HG02885 (cell line): ENCODE measurements around the gene CCDC47.
"Not testable (repeated sequence)": the region's sequence is repeated elsewhere in the genome, so short reads cannot be mapped to it uniquely, and the experiment has no call there.

Experiments used
- ATAC-seq: cut with Tn5 transposase; IDR thresholded peaks from one replicate; pipeline ENCODE4 v1.9.1; 2021; ENCODE audit warnings: mild to moderate bottlenecking; ENCODE audit not compliant: unreplicated experiment, poor library complexity

The CCDC47 gene

DNA sequence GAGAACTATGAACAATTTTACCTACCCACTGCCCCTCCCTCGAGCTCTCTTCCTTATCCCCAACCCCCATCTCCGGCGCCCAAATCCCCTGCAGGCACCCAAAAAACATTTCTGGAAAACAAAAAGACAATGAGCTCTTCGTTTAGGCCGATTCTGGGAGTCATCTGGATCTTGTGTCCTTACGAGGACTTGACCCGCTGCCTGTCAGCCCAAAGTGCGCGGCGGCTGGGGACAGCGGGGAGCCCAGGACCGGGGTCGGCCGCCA, 32.3 kb downstream of the CCDC47 start:
- peak; percentile 17 for ATAC-seq

DNA sequence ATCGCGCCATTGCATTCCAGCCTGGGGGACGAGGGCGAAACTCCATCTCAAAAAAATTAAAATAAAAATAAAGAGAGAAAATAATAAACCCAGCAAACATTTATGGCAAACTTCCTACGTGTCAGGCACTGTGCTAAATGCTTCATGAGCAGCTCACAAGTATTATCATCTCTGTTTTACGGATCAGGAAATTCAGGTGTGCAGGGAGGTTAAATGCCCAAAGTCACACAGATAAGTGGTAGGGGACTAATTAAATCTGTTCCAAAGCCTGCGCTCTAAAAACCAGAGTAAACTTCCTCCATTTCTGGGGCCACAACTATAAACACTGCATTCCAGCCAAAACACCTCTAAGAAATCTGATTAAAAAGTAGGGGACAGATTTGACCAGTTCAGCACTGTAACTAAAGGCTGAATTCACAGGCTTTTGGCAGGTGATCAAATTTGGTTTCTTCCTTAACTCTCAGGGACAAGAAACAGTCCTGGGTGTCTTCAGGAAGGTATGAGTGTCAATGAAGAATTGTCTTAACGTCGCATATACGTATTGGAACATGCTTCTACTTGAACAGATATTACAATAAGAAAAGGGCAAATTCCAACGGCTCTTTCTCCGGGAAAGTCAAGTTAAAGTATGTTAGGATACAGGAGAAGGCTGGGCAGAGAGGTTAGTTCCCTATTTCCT, 32.8 kb downstream of the CCDC47 start:
- ATAC-seq = no peak

DNA sequence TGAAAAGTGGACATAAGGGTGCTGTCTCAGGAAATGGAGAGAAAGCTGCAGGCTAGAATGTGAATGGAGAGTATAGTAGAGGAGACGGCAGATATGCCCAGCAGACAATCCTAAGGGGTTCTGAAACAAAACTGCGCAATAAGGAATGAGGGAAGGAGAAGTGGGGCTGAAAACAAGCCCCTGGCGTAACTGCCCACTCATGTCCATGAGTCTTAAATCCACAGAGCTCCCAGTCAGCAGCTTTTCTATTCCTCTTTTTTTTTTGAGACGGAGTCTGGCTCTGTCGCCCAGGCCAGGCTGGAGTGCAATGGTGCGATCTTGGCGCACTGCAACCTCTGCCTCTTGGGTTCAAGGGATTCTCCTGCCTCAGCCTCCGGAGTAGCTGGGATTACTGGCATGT, 37.7 kb downstream of the CCDC47 start:
- ATAC-seq = no peak

DNA sequence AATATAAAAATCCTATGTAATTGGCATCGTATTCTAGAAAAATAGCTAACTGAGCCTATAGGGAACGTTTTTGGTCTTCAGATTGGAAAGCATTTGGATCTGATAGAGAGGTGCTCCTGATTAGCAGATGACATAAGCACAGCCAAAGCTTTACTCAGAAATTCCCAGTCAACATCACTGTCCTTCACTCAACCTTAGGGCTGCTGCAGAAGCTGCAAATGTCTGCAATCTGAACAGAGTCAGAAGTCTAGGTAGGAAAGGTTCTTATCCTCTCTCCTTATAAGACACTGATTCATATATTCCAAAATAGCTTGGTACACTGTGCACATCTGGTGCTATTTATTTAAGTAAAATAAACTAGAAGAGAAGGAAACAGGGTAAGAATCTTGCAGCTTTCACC, 51.0 kb downstream of the CCDC47 start:
- no peak for ATAC-seq

DNA sequence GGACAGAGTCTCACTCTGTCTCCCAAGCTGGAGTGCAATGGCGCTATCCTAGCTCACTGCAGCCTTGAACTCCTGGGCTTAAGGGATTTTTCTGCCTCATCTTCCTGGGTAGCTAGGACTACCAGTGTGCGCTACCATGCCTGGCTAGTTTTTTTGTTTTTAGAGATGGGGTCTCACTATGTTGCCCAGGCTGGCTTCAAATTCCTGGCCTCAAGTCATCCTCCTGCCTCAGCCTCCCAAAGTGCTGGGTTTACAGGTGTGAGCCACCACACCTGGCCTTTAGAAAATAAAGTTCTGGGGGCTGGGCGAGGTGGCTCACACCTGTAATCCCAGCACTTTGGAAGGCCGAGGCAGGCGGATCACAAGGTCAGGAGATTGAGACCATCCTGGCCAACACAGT, 53.2 kb downstream of the CCDC47 start:
- ATAC-seq = not testable (repeated sequence)

DNA sequence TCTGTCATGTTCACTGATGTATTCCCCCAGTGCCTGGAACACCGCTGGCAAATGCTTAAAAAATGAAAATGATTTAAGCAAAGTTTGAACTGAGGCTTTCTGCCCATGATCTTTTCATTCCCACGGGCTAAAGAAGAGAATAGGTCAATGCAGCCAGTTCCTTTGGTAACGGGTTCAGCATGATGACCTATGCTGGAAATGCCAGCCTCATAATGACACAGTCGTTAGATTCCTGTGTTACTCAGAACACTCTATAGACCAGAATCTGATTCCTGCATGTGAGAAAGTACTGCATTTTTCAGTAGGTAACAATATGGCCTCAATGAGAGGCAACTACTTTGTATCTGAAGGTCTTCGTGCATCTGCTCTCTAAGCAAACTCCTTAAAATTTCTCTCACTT, 54.4 kb downstream of the CCDC47 start:
- no peak for ATAC-seq

DNA sequence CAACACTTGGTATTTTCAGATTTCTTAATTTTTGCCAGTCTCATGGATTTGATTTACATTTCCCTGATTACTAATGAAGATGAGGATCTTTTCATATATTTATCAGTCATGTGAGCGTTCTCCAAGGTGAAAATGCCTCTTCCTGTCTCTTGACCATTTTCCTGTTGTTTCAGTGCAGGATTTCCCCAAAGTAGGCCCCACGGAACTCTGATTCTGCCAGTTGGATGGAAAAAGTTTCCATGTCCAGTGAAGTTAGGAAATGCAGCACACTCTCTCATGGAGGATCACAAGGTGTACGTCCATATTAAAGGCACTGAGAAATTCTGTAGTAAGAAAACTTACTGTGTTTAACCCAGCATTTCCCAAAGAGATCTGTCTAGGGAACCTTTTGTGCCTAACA, 57.0 kb downstream of the CCDC47 start:
- ATAC-seq = no peak

DNA sequence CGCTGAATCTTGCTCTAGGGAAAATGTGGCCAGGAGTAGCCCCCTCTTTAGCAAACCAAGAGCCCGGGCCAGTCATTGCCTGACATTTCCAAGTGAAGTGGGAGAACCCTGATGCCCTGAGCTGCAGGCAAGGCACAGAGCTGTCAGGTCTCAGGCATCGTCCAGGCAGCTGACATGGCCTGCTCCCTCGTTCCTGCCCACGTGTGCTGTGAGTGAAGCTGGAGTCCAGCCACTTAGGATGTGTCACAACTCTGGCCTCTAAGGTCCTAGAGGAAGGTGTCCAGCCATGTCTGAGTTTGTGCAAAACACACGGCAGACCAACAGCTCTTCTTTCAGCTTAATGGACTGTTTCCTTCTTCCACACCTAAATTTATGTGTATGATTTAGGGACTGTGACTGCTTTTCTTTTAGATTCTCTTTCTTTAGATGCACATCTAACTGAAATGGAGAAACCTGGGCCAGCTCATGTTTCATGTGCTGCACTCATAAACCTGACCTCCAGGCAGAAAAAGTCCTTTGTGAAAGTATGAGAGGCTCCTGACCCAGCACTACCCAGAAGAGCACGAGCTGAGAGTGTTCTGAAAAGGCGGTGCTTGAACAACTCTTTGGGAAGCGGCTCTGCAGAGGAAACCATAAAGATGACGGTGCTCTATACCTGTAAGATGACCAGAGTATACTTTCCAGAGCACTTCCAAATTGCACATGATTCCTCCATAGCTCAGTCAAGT, 58.7 kb downstream of the CCDC47 start:
- ATAC-seq = no peak

DNA sequence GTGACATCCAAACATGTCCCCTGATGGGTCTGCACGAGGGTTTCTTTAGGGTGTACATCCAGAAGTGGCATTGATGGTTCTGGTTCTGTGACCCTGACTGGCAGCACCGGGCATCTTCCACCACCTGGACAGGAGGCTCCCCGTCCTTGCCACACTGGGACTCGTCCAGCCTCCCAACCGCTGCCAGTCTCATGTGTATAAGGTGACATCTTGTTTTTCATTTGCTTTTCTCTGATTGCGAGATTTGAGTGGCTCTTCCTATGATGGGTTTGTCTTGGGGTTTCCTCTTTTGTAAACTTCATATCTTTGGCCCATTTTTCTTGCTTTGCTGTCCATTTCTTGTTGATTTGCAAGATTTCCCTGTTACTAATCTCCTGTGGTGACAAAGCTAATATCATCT, 64.3 kb downstream of the CCDC47 start:
- no peak for ATAC-seq

DNA sequence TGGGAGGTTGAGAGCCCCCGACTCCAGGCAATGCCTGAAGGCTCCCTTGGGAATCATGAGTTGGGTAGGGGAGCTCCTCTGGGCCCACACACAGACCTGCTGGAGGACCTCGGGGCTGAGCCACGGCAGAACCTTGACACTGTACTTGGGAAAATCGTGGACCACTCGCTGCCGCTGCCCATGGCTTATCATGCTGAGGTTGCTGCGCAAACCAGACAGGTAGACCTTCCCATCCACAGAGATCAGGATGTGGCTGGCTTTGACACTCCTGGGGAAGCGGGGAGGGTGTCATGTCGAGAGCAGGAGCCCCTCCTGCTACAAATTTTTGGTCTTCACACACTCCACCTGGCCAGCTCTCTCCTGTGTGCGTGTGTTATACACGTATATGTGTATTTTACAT, 66.2 kb downstream of the CCDC47 start:
- ATAC-seq = no peak

DNA sequence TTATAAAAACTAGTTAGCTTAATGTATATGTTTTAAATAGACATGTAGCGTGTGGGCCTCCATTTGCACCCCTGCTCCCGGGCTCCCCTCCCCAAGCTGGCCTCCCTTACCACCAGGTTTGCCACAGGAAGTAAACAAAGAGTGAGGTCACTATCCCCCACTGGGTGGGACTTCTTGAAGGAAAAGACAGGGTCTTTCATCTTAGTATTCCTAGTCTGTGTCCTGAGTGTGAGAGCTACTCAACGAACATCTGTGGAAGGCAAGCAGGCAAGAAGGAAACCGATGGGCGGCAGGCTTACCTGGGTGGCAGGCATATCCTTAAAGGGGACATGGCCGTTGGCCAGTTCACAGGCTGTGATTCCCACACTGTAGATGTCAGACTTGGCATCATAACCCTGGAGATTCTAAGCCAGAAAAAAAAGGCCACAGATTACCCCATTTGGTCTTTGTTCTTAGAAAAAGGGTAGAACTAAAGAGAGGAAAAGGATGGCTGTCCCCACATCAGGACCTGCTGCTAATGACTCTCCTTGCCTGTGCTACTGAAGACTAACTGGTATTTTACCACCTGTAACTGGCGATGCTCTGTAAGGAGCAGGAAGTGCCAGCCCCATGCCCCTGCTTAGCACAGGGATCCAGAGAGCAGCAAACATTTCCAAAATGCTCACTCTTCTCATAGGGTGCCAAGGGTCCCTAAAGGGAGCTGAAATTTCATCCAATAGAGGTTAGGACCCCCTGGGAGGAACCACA, 66.9 kb downstream of the CCDC47 start:
- no peak for ATAC-seq

DNA sequence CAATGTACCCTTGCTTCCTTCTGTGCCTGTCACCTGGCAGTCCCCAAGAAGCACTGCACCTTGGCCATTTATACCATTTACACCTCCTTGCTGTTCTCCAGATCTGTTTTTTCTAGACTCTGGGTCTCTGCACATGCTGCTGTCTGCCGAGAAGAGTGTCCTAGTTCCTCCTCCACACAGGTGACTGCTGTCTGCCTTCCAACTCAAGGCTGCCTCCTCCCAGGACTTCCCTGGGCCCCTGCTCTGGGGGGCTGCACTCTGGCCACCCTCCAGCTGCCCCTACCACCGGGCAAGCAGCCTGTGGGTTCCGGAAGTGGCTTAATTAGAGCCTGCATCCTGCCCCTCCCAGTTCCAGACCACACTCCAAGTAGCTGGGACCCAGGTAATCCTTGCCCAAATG, 67.7 kb downstream of the CCDC47 start:
- no peak for ATAC-seq

DNA sequence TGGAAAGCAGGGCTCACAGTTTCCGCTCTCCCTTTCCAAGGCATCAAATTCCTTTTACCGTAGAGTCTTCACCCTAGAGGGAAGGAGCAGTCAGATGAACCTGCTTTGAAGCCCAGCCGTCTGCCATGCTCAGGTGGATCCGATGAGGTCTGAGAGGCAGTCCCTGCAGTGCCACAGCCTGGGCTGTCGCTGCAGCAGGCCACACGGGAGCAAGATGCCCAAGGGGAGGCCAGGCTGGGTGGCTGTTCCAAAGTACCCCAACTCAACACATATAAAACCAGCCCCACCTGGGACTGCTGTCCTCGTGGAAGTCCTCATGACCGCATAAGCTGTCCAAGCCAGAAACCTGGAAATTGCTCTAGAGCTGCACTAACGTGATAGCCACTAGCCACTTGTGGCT, 68.6 kb downstream of the CCDC47 start:
- ATAC-seq = no peak

DNA sequence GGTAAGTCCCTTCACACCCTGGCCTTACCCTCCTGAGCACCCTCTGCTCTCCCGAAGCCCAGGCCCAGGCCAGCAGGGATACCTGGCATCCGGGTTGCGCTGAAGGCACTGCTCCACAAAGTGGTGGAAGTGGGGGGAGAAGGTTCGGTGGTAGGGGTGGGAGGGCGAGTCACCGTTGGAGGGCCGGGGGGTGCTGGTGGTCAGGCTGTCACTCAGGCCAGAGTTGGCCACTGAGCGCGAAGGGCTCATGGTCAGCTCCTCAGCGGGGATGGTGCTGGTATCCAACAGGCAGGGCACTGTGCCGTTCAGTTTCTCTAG, 69.2 kb downstream of the CCDC47 start:
- ATAC-seq = no peak

DNA sequence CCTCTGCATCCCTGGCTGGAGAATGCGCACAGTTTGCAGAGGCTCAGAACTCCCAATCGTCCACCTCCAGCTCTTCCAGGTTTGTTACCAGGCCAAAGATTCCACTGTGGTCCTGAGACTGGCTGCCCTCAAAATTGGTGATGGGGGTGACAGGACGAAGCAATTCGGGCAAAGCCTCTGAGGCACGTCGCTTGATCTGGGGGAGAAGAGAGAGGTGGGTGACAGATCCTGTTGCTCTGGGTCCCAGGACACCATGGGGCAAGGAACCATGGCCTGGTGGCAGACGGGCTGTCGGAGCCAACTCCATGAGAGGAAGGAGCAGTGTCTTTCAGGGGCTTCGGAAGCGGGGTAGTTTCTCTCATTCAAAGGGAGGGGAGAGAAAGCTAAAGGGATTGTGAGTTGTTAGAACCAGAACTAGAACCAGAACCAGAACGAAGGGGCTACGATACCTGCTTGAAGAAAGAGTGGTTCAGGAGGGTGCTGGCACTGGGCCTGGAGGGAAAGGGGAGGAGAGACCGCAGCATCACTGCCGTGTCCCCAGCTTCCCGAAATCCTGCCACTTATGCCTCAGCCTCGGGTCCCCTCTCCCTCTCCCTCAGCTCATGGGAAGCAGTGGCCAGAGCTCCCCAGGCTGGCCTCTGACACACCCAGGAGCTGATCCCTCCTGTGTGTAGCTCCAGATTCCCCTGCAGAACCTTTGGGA, 69.7 kb downstream of the CCDC47 start:
- no peak for ATAC-seq

DNA sequence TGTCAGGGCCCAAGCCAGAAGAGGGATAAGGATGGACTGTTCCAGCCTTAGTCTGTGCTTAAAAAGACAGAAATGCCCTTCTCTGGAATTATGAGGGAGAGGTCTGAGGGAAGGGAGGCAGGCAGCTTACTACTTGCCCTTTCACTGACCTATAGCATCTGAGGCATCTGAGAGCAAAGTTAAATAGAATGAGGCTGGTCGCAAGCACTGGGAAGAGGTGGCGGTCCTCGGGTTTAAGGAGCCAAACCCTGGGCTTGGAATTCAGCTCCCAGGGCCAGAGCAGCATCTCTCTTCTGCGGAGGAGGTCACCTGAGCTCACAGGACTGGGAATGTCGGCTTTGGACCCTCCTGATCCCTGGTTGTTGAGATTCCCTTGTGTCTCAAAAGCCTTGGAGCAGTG, 70.4 kb downstream of the CCDC47 start:
- no peak for ATAC-seq

DNA sequence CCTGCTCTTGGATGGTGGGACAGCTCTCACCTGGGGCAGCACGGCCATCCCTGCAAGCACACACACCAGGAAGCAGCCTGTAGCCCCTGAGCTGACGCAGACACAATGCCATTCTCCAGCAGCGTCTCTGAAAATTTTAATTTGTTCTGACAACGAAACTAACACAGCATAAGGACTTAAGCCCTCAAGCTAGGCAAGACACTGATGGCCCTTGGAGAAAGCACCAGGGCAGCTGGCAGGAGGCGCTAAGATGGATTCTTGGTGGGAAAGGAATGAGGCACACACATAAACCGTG, 70.7 kb downstream of the CCDC47 start:
- no peak for ATAC-seq

DNA sequence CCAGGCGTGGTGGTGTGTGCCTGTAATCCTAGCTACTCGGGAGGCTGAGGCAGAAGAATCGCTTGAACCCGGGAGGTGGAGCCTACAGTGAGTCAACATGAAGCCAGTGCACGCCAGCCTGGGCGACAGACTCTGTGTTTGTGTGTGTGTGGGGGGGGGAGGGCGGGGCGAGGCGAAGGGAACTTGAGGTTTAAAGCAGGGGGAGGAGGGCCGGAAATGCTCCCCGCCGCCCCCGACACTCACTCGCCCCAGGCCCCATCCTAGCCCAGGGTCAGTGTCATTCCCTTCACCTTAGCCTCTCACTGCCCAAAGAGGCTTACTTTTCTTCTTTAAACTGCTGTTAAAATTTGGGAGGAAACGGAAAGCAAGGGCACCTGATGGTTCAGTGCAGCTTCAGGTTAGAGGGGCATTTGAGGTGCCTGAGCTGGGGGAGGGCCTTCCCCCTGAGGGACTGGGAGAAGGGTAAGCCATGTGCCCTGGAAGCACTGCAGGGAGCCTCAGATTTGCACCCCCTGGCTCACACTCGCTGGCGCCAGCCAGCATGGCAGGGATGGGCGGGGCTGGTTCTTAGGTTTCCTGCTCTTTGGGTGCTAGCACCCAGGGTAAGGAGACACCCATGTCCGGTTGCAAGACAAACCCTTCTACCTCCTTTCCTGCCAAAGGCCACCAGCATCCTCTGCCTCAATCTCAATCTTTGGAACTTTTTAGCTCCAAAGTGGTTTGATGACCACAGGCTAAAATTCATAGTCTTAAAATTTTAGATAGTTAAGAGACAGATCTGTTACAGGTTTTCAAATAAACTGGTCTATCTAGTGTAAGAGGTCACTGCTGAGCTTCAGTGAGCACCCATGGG, 71.3 kb downstream of the CCDC47 start:
- ATAC-seq = no peak

DNA sequence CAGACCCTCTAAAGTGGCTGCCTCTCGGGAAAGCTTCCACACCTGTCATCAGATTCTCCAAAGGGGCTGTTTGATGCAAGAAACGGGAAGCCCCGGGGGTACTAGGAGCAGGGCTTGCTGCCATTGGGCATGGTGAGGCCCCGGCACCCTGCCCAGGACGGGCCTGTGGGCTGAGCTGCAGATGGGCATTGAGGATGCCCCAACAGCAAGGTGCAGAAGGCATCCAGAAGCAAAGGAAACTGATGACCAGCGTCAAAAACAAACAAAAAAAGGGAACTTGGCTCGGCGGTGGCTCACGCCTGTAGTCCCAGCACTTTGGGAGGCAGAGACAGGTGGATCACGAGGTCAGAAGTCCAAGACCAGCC, 72.0 kb downstream of the CCDC47 start:
- no peak for ATAC-seq

DNA sequence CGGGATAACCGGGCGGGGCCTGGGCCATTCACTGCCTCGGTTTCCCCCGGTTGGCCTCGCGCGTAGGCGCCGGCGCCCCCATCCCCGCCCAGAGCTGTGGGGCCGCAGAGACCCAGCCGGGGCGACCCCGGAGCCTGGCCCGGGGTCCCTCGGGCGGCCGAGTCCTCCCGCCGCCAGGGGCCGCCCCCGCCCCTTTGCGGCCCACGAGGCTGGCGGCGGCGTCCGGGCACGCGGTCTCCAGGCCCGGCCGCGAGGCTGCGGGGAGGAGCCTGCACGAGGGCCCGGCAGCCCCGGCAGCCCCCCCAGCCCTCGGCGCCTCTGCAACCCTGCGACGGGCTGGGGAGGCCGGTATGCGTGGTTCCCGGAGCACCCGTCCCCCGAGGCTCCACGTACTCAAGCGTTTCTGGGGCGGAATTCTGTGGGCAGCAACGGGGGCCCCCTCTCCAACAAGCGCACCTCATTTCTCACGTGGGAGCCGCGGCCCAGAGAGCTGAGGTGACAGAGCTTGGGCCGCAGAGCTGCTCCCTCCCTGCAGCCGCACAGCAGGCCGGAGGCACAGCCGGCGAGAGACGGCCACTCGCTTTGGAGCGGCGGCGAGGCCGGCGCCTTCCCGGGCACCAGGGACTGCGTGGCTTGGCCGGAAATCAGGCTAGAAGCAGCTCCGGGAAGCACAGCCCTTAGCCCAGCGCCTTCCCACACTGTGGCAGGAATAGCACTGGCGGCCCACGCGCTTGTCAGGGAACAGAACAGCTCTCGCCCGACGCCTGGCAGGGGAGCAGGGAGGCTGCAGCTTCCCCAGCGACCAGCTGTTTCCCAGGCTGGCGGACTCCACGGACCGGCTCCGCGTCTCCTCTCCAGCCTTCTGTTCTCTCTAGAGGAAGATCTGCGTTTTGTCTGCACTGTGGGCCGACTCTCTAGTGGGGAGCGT, 72.6 kb downstream of the CCDC47 start:
- ATAC-seq = no peak
